Measurements from ENCODE around the gene TEPSIN. TPM values are rescaled to one million over a fixed set of nuclear protein-coding genes. Genes with fewer than 3 reads are reported as not detected.

Gene TEPSIN
- total RNA-seq, 4 donors from 2014 or later: 37.9 to 82.2 (median 64.9) TPM

DNA sequence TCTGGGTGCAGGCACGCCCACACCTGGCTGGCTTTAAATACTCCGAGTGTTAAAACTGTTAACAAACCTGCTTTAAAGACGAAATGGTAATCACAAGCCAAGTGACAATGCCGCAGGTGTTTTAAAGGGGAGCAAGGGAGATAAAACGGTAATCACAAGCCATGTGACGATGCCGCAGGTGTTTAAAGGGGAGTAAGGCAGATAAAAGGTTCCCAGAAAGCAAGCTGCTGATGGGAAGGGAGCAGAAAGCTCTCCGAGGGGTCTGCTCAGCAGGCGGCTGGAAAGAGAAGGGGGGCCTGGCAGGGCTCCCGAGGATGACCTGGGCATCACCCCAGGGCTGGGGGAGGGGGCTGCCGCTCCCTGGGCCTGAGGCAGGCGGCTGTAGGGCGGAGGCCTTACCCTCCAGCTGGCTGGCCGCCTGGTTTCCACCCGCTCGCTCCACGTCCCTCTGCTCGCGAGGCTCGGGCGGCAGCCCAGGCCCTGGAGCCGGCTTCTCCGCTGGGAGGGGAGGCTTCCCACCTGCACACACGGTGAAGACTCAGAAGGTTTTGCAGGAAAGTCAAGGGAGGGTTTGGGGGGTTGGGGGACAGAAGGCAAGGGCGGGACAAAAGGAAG is 12.3 kb upstream of the TEPSIN start:
- Histone ChIP-seq H3K9me3 (no peaks in the 10 kb centered on the region), H3K4me1 (peaks cover 20 to 23% of the 10 kb centered on the region in 2 donors), H3K4me3 (replicated peaks in 1 of 3) (no peak overlapping the region), H3K27ac (no peak overlapping the region), H3K36me3 (peaks cover 21 to 27% of the 10 kb centered on the region in 2 donors), H3K27me3 (no peaks in the 10 kb centered on the region)
- TF ChIP-seq, protein P1, sequence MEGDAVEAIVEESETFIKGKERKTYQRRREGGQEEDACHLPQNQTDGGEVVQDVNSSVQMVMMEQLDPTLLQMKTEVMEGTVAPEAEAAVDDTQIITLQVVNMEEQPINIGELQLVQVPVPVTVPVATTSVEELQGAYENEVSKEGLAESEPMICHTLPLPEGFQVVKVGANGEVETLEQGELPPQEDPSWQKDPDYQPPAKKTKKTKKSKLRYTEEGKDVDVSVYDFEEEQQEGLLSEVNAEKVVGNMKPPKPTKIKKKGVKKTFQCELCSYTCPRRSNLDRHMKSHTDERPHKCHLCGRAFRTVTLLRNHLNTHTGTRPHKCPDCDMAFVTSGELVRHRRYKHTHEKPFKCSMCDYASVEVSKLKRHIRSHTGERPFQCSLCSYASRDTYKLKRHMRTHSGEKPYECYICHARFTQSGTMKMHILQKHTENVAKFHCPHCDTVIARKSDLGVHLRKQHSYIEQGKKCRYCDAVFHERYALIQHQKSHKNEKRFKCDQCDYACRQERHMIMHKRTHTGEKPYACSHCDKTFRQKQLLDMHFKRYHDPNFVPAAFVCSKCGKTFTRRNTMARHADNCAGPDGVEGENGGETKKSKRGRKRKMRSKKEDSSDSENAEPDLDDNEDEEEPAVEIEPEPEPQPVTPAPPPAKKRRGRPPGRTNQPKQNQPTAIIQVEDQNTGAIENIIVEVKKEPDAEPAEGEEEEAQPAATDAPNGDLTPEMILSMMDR (IDR thresholded peaks at IDR 0.05): no peak
- TF ChIP-seq POLR2A (IDR thresholded peaks at IDR 0.05): no peak
- WGBS, 2 donors: 86 to 90% methylated on average over 17 to 25 of the region's 25 CpGs
- DNase-seq: no peak
- intact Hi-C loops (cut with DNase I): loop anchor here (5.0 kb wide), 1 partner anchor 351 kb away; no protein-coding TSS in a partner anchor

DNA sequence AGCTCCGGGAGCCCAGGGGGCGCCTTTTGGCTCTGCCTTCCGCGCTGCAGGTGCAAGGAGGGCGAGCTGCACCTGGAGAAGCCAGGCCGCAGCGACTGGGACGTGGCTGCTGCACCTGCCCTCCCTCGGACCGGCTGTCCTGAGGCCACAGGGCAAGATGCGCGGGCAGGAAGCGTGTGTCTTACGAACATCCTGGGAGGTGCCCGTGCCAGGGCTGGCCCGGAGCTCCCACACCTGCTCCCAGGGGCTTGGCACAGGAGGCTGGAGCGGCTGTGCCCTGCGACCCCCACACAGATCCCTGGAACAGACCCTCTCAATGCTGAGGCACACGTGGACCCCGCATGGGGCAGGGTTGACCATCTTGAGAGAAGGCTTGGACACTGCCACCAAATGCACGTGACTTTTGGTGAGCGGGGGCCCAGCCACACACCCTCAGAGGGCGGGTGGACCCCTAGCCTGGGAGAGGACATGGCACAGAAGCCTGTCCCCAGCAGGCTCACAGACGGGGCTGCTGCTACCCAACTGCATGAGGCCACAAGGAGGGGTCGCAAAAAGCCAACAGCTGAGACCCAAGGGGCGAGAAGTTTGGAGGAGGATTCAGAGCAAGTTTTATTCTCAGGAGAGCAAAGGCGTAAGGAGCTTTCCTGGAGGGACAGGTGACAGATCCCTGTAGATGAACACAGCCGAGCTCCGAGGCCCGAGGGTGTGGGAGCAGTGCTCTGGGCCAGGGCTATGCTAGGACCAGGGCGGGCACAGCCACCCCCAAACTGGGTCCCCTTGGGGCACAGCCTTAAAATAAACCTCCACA is 11.6 kb upstream of the TEPSIN start:
- DNase-seq: no peak
- Histone ChIP-seq H3K4me3 (replicated peaks in 1 of 3) (no peak overlapping the region), H3K27me3 (no peaks in the 10 kb centered on the region), H3K9me3 (no peaks in the 10 kb centered on the region), H3K27ac (no peak overlapping the region), H3K36me3 (peaks cover 21 to 27% of the 10 kb centered on the region in 2 donors), H3K4me1 (peaks cover 16 to 18% of the 10 kb centered on the region in 2 donors)
- 93 to 100% methylated on average over 6 to 19 of the region's 31 CpGs for WGBS, 2 donors
- TF ChIP-seq, protein P1 (IDR thresholded peaks at IDR 0.05): no peak
- TF ChIP-seq POLR2A (IDR thresholded peaks at IDR 0.05): no peak
- intact Hi-C loops (cut with DNase I): loop anchor here (5.0 kb wide), 1 partner anchor 352 kb away; no protein-coding TSS in a partner anchor

DNA sequence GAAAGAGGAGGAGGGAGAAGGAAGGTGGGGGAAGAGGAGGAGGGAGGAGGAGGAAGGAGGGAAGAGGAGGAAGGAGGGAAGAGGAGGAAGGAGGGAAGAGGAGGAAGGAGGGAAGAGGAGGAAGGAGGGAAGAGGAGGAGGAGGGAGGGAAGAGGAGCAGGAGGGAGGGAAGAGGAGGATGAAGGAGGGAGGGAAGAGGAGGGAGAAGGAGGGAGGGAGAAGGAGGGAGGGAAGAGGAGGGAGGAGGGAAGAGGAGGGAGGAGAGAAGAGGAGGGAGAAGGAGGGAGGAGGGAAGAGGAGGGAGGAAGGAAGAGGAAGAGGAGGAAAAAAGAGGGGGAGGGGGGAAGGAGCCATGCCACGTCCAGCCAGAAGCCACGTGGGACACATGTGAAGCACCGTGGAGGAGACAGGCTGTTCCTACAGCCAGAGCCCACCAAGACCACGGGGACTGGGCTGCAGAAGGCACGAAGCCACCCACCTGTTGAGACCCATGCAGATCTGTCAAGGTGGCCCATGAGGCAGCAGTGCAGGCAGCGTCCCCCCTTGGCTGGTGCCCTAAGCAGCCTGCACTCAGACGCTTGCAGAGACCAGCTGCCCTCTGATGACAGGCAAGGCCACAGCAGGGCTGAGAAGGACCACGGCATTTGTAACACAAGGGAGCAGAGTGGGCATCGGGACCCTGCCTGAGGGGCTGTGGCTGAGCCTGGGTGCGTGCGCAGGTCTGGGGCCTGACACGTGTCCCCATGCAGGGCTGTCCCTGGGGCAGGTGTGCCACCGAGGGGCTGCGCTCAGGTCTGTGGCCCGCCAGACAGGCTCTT is 10.6 kb upstream of the TEPSIN start:
- H3K27ac ChIP-seq: no peak overlapping the region
- DNase-seq: no peak
- H3K4me1 ChIP-seq: peaks cover 5 to 7% of the 10 kb centered on the region in 2 donors
- no peaks in the 10 kb centered on the region for H3K9me3 ChIP-seq
- no peak overlapping the region for H3K4me3 ChIP-seq (replicated peaks in 1 of 3)
- peaks cover 21 to 27% of the 10 kb centered on the region in 2 donors for H3K36me3 ChIP-seq
- no peaks in the 10 kb centered on the region for H3K27me3 ChIP-seq
- intact Hi-C loops (cut with DNase I): loop anchor here (5.0 kb wide), 1 partner anchor 353 kb away; no protein-coding TSS in a partner anchor
- 88 to 90% methylated on average over 8 to 15 of the region's 15 CpGs for WGBS, 2 donors
- TF ChIP-seq, protein P1 (IDR thresholded peaks at IDR 0.05): no peak
- no peak for TF ChIP-seq POLR2A (IDR thresholded peaks at IDR 0.05)

DNA sequence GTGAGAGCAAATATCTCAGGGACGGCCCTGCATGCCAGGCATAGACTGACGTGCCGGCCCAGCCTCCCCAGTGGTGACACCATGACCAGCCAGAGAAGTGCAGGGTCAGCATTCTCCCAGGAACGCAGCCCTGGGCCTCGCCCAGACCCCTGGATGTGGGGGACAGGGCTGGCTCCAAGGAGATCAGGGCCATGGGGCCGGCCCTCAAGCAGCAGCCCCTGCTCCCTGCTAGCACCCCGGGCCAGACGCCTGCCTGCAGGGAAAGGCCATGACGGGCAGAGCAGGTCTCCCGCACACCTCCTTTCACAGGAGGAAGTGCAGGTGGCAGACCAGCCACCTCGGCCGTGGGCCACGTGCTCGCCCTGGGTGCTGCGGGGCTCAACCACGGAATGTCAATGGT is 9.8 kb upstream of the TEPSIN start:
- Histone ChIP-seq H3K4me3 (replicated peaks in 1 of 3) (no peak overlapping the region), H3K27me3 (no peaks in the 10 kb centered on the region), H3K27ac (no peak overlapping the region), H3K36me3 (peaks cover 21 to 27% of the 10 kb centered on the region in 2 donors), H3K4me1 (no peaks in the 10 kb centered on the region), H3K9me3 (no peaks in the 10 kb centered on the region)
- 72 to 94% methylated on average over 8 to 9 of the region's 16 CpGs for WGBS, 2 donors
- intact Hi-C loops (cut with DNase I): no loop called here
- no peak for DNase-seq
- no peak for TF ChIP-seq POLR2A (IDR thresholded peaks at IDR 0.05)
- TF ChIP-seq, protein P1 (IDR thresholded peaks at IDR 0.05): no peak
